ENCODE measurements around the gene CLEC18C. TPM values are rescaled to one million over a fixed set of nuclear protein-coding genes. Genes with fewer than 3 reads are reported as not detected.
"Not testable (repeated sequence)": the region's sequence is repeated elsewhere in the genome, so short reads cannot be mapped to it uniquely, and the experiment has no call there.

CLEC18C gene
- total RNA-seq, 1 donor, result 0.43 TPM

DNA sequence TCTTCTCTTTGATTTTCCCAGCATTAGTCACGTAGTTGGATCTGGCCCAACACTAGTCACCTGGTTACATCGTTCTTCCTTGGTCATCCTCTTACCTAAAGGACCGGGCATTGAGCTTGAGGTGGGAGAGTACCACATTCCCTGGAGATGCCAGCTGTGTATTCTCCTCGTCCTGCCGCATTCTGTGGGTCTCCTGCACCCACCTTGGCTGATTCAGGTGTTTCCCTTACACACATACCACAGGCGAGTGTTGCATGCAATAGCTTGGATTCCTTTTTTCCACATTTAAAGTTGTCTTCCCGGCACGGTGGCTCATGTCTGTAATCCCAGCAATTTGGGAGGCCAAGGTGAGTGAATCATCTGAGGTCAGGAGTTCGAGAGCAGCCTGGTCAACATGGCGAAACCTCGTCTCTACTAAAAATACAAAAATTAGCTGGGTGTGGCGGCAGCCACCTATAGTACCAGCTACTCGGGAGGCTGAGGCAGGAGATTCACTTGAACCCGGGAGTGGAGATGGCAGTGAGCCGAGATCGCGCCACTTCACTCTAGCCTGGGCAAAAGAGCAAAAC lies 21.6 kb upstream of the CLEC18C start:
- DNase-seq (ENCODE audit: low read depth), result no peak
- TF ChIP-seq, protein P1, sequence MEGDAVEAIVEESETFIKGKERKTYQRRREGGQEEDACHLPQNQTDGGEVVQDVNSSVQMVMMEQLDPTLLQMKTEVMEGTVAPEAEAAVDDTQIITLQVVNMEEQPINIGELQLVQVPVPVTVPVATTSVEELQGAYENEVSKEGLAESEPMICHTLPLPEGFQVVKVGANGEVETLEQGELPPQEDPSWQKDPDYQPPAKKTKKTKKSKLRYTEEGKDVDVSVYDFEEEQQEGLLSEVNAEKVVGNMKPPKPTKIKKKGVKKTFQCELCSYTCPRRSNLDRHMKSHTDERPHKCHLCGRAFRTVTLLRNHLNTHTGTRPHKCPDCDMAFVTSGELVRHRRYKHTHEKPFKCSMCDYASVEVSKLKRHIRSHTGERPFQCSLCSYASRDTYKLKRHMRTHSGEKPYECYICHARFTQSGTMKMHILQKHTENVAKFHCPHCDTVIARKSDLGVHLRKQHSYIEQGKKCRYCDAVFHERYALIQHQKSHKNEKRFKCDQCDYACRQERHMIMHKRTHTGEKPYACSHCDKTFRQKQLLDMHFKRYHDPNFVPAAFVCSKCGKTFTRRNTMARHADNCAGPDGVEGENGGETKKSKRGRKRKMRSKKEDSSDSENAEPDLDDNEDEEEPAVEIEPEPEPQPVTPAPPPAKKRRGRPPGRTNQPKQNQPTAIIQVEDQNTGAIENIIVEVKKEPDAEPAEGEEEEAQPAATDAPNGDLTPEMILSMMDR (IDR thresholded peaks at IDR 0.05; ENCODE audit: insufficient read depth, low read depth, low read length), result no peak
- H3K4me3 ChIP-seq (ENCODE audit: low read depth, low read length), result no peak overlapping the region

- TF ChIP-seq, protein P1 (IDR thresholded peaks at IDR 0.05; ENCODE audit: insufficient read depth, low read depth, low read length), result no peak
- H3K4me3 ChIP-seq (ENCODE audit: low read depth, low read length), result no peak overlapping the region
- DNase-seq (ENCODE audit: low read depth), result no peak
These were observed 20.8 kb upstream of the CLEC18C start for GRCh38 chr16:70152578-70153302.

DNA sequence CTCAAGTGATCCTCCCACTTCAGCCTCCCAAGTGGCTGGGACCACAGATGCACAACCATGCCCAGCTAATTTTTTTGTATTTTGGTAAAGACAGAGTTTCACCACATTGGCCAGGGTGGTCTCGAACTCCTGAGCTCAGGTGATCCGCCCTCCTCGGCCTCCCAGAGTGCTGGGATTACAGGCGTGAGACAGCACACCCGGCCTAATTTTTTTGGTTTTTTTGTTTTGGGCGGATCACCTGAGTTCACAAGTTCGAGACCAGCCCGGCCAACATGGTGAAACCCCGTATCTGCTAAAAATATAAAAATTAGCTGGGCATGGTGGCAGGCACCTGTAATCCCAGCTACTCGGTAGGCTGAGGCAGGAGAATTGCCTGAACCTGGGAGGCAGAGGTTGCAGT lies 18.9 kb upstream of the CLEC18C start:
- not testable (repeated sequence) for DNase-seq (ENCODE audit: low read depth); H3K4me3 ChIP-seq (ENCODE audit: low read depth, low read length)

GRCh38 chr16:70156207-70156978 lies 17.2 kb upstream of the CLEC18C start:
- DNase-seq (ENCODE audit: low read depth), result no peak

GRCh38 chr16:70157105-70157476 lies 16.5 kb upstream of the CLEC18C start:
- no peak for DNase-seq (ENCODE audit: low read depth)
- H3K4me3 ChIP-seq (ENCODE audit: low read depth, low read length), result no peak overlapping the region
- TF ChIP-seq, protein P1 (IDR thresholded peaks at IDR 0.05; ENCODE audit: insufficient read depth, low read depth, low read length), result no peak

More at GRCh38 chr16:70156207-70156978, 17.2 kb upstream of the CLEC18C start:
- TF ChIP-seq, protein P1 (IDR thresholded peaks at IDR 0.05; ENCODE audit: insufficient read depth, low read depth, low read length), result no peak
- no peak overlapping the region for H3K4me3 ChIP-seq (ENCODE audit: low read depth, low read length)

DNA sequence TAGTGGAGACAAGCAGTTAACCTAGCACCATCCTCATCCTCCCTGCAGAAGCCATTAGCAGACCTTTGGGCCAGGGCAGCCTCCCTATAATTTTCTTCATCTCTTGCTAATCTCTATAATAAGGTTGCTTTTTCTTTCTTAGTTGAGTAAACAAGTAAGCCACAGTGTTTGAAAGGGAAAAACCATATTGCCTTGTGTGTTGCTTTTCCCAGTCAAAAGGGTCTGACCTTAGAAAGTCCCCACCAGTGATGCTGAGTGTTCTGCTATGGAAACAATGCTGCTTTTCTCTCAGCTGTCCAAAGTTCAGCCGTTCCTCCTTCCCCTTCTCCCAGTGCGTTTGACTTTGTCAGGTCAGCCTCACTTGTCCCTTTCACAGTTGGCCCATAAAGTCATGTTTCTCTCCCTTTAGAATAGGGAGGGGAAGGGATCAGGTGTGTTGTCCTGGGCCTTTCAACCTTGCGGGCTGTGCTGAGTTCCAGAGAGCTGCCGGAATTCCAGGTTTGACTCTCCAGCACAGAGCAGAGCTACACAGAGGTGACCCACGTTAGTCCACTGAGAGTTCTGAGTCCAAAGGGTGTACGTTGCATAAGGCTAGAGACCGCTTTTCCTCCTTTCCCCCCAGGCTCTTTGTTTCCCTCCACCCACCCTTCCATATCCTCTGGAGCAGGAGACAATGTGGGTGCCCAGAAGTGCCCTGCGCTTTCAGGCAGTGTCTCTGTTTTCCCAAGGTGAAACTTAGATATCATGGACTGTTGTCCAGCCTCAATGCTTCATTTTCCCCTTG lies 15.9 kb upstream of the CLEC18C start:
- H3K4me3 ChIP-seq (ENCODE audit: low read depth, low read length), result no peak overlapping the region
- TF ChIP-seq, protein P1 (IDR thresholded peaks at IDR 0.05; ENCODE audit: insufficient read depth, low read depth, low read length), result no peak
- no peak for DNase-seq (ENCODE audit: low read depth)
